ENCODE data around the gene OR51F1. TPM values are rescaled to one million over a fixed set of nuclear protein-coding genes. Genes with fewer than 3 reads are reported as not detected.

OR51F1 gene
- total RNA-seq, 3 donors from 2014 or later (not counting 1 experiment from before 2014, with no cell fraction given): not detected

GRCh38 chr11:4766420-4767043 lies 3.2 kb downstream of the OR51F1 start:
- ATAC-seq: no peak
- 88% methylated on average over 2 of the region's 6 CpGs for WGBS (ENCODE audit: insufficient coverage)
- Histone ChIP-seq H3K4me1 (ENCODE audit: control insufficient read depth, insufficient read depth, low read length) (no peaks in the 10 kb centered on the region), H3K4me3 (ENCODE audit: low read length) (no peak overlapping the region), H3K36me3 (ENCODE audit: control insufficient read depth, insufficient read depth, low read length) (no peaks in the 10 kb centered on the region), H3K27me3 (ENCODE audit: control insufficient read depth, insufficient read depth, low read length) (no peaks in the 10 kb centered on the region), H3K9me3 (ENCODE audit: control insufficient read depth, insufficient read depth, low read length) (no peaks in the 10 kb centered on the region), H3K27ac (ENCODE audit: low read length) (no peak overlapping the region)
- Mint-ChIP-seq H3K27ac (no peak overlapping the region), H3K27me3 (ENCODE audit: low read depth in 2 of 2) (no peaks in the 10 kb centered on the region), H3K4me3 (no peak overlapping the region), H3K4me1 (no peaks in the 10 kb centered on the region), H3K36me3 (no peaks in the 10 kb centered on the region), H3K9me3 (no peaks in the 10 kb centered on the region)
- intact Hi-C loops (cut with micrococcal nuclease): no loop called here
- no peak for TF ChIP-seq CTCF (IDR thresholded peaks at IDR 0.05)
- no peak for DNase-seq

- Histone ChIP-seq H3K27ac (ENCODE audit: low read length) (no peak overlapping the region), H3K9me3 (ENCODE audit: control insufficient read depth, insufficient read depth, low read length) (no peaks in the 10 kb centered on the region), H3K27me3 (ENCODE audit: control insufficient read depth, insufficient read depth, low read length) (no peaks in the 10 kb centered on the region), H3K4me1 (ENCODE audit: control insufficient read depth, insufficient read depth, low read length) (no peaks in the 10 kb centered on the region), H3K4me3 (ENCODE audit: low read length) (no peak overlapping the region), H3K36me3 (ENCODE audit: control insufficient read depth, insufficient read depth, low read length) (no peaks in the 10 kb centered on the region)
- H3K9me3 Mint-ChIP-seq: no peaks in the 10 kb centered on the region
- no peak for ATAC-seq
- 72% methylated on average over 2 of the region's 2 CpGs for WGBS (ENCODE audit: insufficient coverage)
- H3K36me3 Mint-ChIP-seq: no peaks in the 10 kb centered on the region
- no peak for DNase-seq
- no peaks in the 10 kb centered on the region for H3K27me3 Mint-ChIP-seq (ENCODE audit: low read depth in 2 of 2)
- H3K27ac Mint-ChIP-seq: no peak overlapping the region
- TF ChIP-seq CTCF (IDR thresholded peaks at IDR 0.05): no peak
- H3K4me1 Mint-ChIP-seq: no peaks in the 10 kb centered on the region
- no peak overlapping the region for H3K4me3 Mint-ChIP-seq
- intact Hi-C loops (cut with micrococcal nuclease): no loop called here
These were observed 6.6 kb downstream of the OR51F1 start for GRCh38 chr11:4763096-4763495.

GRCh38 chr11:4751201-4751600 lies 18.5 kb downstream of the OR51F1 start:
- no peaks in the 10 kb centered on the region for H3K36me3 ChIP-seq (ENCODE audit: control insufficient read depth, insufficient read depth, low read length)

More at GRCh38 chr11:4751201-4751600, 18.5 kb downstream of the OR51F1 start:
- no peak overlapping the region for H3K27ac ChIP-seq (ENCODE audit: low read length)
- H3K4me3 ChIP-seq (ENCODE audit: low read length): no peak overlapping the region
- H3K4me1 Mint-ChIP-seq: no peaks in the 10 kb centered on the region
- no peak for TF ChIP-seq CTCF (IDR thresholded peaks at IDR 0.05)
- H3K4me3 Mint-ChIP-seq: no peak overlapping the region
- 93% methylated on average over 1 of the region's 1 CpG for WGBS (ENCODE audit: insufficient coverage)
- H3K9me3 ChIP-seq (ENCODE audit: control insufficient read depth, insufficient read depth, low read length): no peaks in the 10 kb centered on the region
- no peaks in the 10 kb centered on the region for H3K36me3 Mint-ChIP-seq
- no peaks in the 10 kb centered on the region for H3K9me3 Mint-ChIP-seq
- intact Hi-C loops (cut with micrococcal nuclease): no loop called here
- no peak overlapping the region for H3K27ac Mint-ChIP-seq
- no peaks in the 10 kb centered on the region for H3K27me3 ChIP-seq (ENCODE audit: control insufficient read depth, insufficient read depth, low read length)
- DNase-seq (no peak), ATAC-seq (no peak)
- no peaks in the 10 kb centered on the region for H3K4me1 ChIP-seq (ENCODE audit: control insufficient read depth, insufficient read depth, low read length)
- peaks cover 7 to 10% of the 10 kb centered on the region in 2 donors for H3K27me3 Mint-ChIP-seq (ENCODE audit: low read depth in 2 of 2)

Data from natural killer cell (primary cell).